A673 (cell line): ENCODE results near the gene CHD2. TPM values are rescaled to one million over a fixed set of nuclear protein-coding genes. Genes with fewer than 3 reads are reported as not detected.

Source experiments
- BruUV-seq: library from RNA; stranded (reverse); fragments of 400-500 nt; replicated peaks from 2 replicates; lab custom pipeline; 2021; lab: Mats Ljungman, UMichigan
- CTCF ChIA-PET: fragments of 300-600 bp; sonication (Branson Sonifier 250); formaldehyde crosslinking; loops from one replicate; lab custom pipeline; 2022; ENCODE audit warnings: antibody characterized with exemption; lab: Charles Lee
- POLR2A ChIA-PET: fragments of 300-600 bp; sonication (Branson Sonifier 250); formaldehyde crosslinking; loops from one replicate; lab custom pipeline; 2022; ENCODE audit warnings: antibody characterized with exemption; ENCODE audit not compliant: low non-redundant PET; lab: Charles Lee
- DNase-seq: peaks from one replicate; pipeline ENCODE4 v3.0.0-alpha.2; 2015; ENCODE audit warnings: low spot score
- H3K27ac ChIP-seq: fragments of 200-600 bp; sonication (generic); 2 replicates; pipeline ENCODE4 v1.5.1; 2016; ENCODE audit warnings: mixed run types, low read depth, mild to moderate bottlenecking, mixed read lengths, antibody characterized with exemption, low read length; ENCODE audit not compliant: poor library complexity, severe bottlenecking
- H3K27me3 ChIP-seq: fragments of 200-600 bp; sonication (generic); replicated peaks from 2 replicates; pipeline ENCODE4 v1.6.1; 2017; ENCODE audit warnings: mixed run types, low read depth, mild to moderate bottlenecking, mixed read lengths, antibody characterized with exemption, low read length; ENCODE audit not compliant: insufficient read depth, poor library complexity
- H3K36me3 ChIP-seq: fragments of 200-600 bp; sonication (generic); 2 replicates; pipeline ENCODE4 v1.6.1; 2016; ENCODE audit warnings: mixed run types, mild to moderate bottlenecking, mixed read lengths, antibody characterized with exemption, low read length; ENCODE audit not compliant: insufficient read depth, poor library complexity, severe bottlenecking
- H3K4me1 ChIP-seq: fragments of 200-600 bp; sonication (generic); 2 replicates; pipeline ENCODE4 v1.6.1; 2017; ENCODE audit warnings: mixed run types, mild to moderate bottlenecking, mixed read lengths, antibody characterized with exemption, low read length; ENCODE audit not compliant: insufficient read depth, poor library complexity, severe bottlenecking
- H3K4me3 ChIP-seq: fragments of 200-600 bp; sonication (generic); 2 replicates; pipeline ENCODE4 v1.5.1; 2016; ENCODE audit warnings: low read depth, mixed run types, mild to moderate bottlenecking, mixed read lengths, low read length; ENCODE audit not compliant: poor library complexity, severe bottlenecking
- H3K9me3 ChIP-seq: fragments of 200-600 bp; sonication (generic); 2 replicates; pipeline ENCODE4 v1.6.1; 2016; ENCODE audit warnings: mixed run types, low read depth, mild to moderate bottlenecking, mixed read lengths, antibody characterized with exemption, low read length; ENCODE audit not compliant: poor library complexity, severe bottlenecking
- EZH2 ChIP-seq: fragments of 200-600 bp; sonication (generic); IDR thresholded peaks from 2 replicates; pipeline ENCODE4 v1.6.1; 2017; ENCODE audit warnings: borderline replicate concordance, low read depth, mild to moderate bottlenecking, mixed read lengths, antibody characterized with exemption, low read length; ENCODE audit not compliant: poor library complexity, severe bottlenecking
- intact Hi-C: fragments of 100-400 bp; cut with micrococcal nuclease; formaldehyde crosslinking; loops from one replicate; pipeline ENCODE4 v1.10.0; 2022; ENCODE audit not compliant: unreplicated experiment
- total RNA-seq: library from RNA; stranded (reverse); gene quantifications from 2 replicates; pipeline ENCODE4 v1.2.3, GENCODE V29; 2021
- TF ChIP-seq, protein P1 (sequence below): fragments of 300-800, 200-600 bp; sonication (generic); conservative IDR thresholded peaks from 2 replicates; pipeline ENCODE4 v1.5.1; 2017; ENCODE audit warnings: low read depth, mild to moderate bottlenecking, antibody characterized with exemption, low read length, moderate library complexity, mixed read lengths

Gene CHD2
- total RNA-seq, 1 experiment from 2014 or later, result 75.7 TPM

DNA sequence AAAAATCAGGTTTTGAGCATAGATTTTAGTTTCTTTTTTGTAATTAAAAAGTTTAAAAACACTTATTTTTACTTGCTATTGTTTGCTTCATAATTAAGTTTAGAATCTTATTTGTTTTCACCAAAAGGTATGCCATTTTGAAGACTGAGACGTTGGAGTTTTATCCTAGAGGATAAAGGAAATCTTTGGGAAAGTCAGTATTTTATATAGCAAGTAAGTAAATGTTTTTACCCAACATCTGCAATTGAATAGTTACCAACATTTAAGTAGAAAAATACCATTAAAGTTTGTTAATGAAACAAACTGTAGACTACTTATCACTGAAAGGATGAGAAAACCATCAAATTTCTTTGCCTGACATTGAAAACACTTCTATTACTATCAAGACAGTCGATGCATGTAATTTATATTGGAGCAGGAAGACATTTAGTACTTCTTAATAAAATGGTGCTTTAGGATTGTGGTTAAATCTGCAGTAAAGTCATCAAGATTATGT, 14.0 kb upstream of the CHD2 start:
- intact Hi-C loops, result no loop called here
- ChIA-PET CTCF (interaction anchor here (0.6 kb wide), 1 partner anchor 16 kb away, joined by 3 read pairs; no protein-coding TSS in a partner anchor), POLR2A (no interaction called here)
- Histone ChIP-seq H3K27ac (no peak overlapping the region), H3K9me3 (no peaks in the 10 kb centered on the region), H3K27me3 (no peaks in the 10 kb centered on the region), H3K36me3 (peaks cover 67% of the 10 kb centered on the region), H3K4me3 (peak overlapping the region; percentile 91), H3K4me1 (peaks cover 35% of the 10 kb centered on the region)
- no peak for DNase-seq
- BruUV-seq, result no TSS peak
- TF ChIP-seq, protein P1, sequence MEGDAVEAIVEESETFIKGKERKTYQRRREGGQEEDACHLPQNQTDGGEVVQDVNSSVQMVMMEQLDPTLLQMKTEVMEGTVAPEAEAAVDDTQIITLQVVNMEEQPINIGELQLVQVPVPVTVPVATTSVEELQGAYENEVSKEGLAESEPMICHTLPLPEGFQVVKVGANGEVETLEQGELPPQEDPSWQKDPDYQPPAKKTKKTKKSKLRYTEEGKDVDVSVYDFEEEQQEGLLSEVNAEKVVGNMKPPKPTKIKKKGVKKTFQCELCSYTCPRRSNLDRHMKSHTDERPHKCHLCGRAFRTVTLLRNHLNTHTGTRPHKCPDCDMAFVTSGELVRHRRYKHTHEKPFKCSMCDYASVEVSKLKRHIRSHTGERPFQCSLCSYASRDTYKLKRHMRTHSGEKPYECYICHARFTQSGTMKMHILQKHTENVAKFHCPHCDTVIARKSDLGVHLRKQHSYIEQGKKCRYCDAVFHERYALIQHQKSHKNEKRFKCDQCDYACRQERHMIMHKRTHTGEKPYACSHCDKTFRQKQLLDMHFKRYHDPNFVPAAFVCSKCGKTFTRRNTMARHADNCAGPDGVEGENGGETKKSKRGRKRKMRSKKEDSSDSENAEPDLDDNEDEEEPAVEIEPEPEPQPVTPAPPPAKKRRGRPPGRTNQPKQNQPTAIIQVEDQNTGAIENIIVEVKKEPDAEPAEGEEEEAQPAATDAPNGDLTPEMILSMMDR, result no peak
- TF ChIP-seq EZH2, result no peak

DNA sequence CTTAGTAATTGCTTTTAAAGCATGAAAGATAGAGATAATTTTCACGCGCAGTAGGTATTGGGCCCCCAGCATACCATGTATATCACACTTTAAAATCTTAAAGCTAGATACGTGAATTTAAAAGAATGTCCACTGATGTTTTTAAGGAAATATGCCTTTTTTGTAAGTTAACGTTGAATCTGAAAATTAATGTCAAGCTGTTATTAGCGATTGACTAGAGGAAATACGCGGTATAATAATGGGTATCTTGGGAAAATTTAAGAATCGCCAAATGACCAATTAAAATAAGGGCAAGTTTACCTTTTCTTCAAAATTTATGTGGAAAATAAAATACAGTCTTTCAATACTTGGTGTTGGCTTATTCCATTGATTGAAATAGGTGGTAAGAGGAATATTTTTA, 13.3 kb upstream of the CHD2 start:
- no peak for DNase-seq
- BruUV-seq, result no TSS peak
- TF ChIP-seq, protein P1, result no peak
- no peak for TF ChIP-seq EZH2
- Histone ChIP-seq H3K27ac (peak overlapping the region; percentile 18), H3K4me1 (peaks cover 30% of the 10 kb centered on the region), H3K4me3 (peak overlapping the region; percentile 91), H3K9me3 (no peaks in the 10 kb centered on the region), H3K36me3 (peaks cover 75% of the 10 kb centered on the region), H3K27me3 (no peaks in the 10 kb centered on the region)
- intact Hi-C loops, result no loop called here
- ChIA-PET CTCF (interaction anchor here (0.6 kb wide), 1 partner anchor 15 kb away, joined by 3 read pairs; no protein-coding TSS in a partner anchor), POLR2A (interaction anchor here (0.7 kb wide), 1 partner anchor 79 kb away, joined by 3 read pairs; no protein-coding TSS in a partner anchor)

DNA sequence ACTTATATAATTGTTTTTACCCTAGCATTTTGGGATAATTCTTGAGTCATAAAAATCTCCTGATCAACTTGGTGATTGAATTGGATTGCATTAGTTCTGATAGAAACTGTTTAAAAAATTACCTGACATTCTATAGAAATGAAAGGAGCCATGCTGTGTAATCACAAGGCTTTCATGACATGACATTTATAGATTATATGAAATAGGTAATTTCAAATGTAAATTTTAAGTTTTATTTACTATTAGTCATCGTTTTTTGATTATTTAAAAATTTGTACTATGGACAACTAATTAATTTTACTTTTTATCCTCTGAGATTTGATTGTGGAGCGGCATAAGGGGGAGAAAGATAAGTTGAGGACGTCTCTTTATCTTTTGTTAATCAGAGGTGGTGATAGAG, 12.3 kb upstream of the CHD2 start:
- no peak for DNase-seq
- no peaks in the 10 kb centered on the region for H3K9me3 ChIP-seq
- CTCF ChIA-PET, result no interaction called here
- peaks cover 85% of the 10 kb centered on the region for H3K36me3 ChIP-seq
- H3K27me3 ChIP-seq, result no peaks in the 10 kb centered on the region
- TF ChIP-seq EZH2, result no peak
- TF ChIP-seq, protein P1, result no peak
- no peak overlapping the region for H3K4me3 ChIP-seq
- no peak overlapping the region for H3K27ac ChIP-seq
- no TSS peak for BruUV-seq
- POLR2A ChIA-PET, result no interaction called here
- intact Hi-C loops, result no loop called here
- H3K4me1 ChIP-seq, result peaks cover 27% of the 10 kb centered on the region
